NT2/D1 (cell line): ENCODE data around the gene METTL25B.
A peak's percentile ranks its signal among the peaks of the same experiment; 100 is the strongest.
"Not testable (repeated sequence)": the region's sequence is repeated elsewhere in the genome, so short reads cannot be mapped to it uniquely, and the experiment has no call there.

Experiments used
- DNase-seq: peaks from one replicate; pipeline ENCODE4 v3.0.0-alpha.2; 2011; ENCODE audit warnings: low read depth, low spot score
- H3K27me3 ChIP-seq: 2 replicates; pipeline ENCODE4 v1.6.0; 2011; ENCODE audit warnings: mild to moderate bottlenecking; ENCODE audit not compliant: insufficient read length, insufficient read depth
- H3K36me3 ChIP-seq: 2 replicates; pipeline ENCODE4 v1.6.1; 2011; ENCODE audit warnings: mild to moderate bottlenecking, low read length, mixed read lengths; ENCODE audit not compliant: insufficient read depth, insufficient read length
- H3K4me1 ChIP-seq: 2 replicates; pipeline ENCODE4 v1.5.1; 2011; ENCODE audit not compliant: insufficient read depth, insufficient read length
- H3K4me3 ChIP-seq: 2 replicates; pipeline ENCODE4 v1.5.1; 2011; ENCODE audit warnings: low read depth; ENCODE audit not compliant: insufficient read length
- H3K9ac ChIP-seq: 2 replicates; pipeline ENCODE4 v1.6.0; 2011; ENCODE audit warnings: low read depth; ENCODE audit not compliant: insufficient read length
- H3K9me3 ChIP-seq: 2 replicates; pipeline ENCODE4 v1.5.1; 2011; ENCODE audit warnings: mild to moderate bottlenecking, low read length; ENCODE audit not compliant: insufficient read depth
- SUZ12 ChIP-seq: IDR thresholded peaks from 2 replicates; pipeline ENCODE4 v1.6.1; 2011; ENCODE audit not compliant: insufficient read length, insufficient read depth; ENCODE audit errors: extremely low read depth
- YY1 ChIP-seq: IDR thresholded peaks from 2 replicates; pipeline ENCODE4 v1.6.1; 2011; ENCODE audit not compliant: insufficient read length, insufficient read depth
- ZNF274 ChIP-seq: IDR thresholded peaks from 2 replicates; pipeline ENCODE4 v1.6.1; 2011; ENCODE audit warnings: mild to moderate bottlenecking, low read depth, low read length

METTL25B gene

GRCh38 chr1:156760092-156760795, 32.0 kb downstream of the METTL25B start:
- Histone ChIP-seq H3K4me3 (no peak overlapping the region), H3K9me3 (no peaks in the 10 kb centered on the region), H3K4me1 (no peaks in the 10 kb centered on the region), H3K27me3 (no peaks in the 10 kb centered on the region), H3K9ac (no peak overlapping the region), H3K36me3 (no peaks in the 10 kb centered on the region)
- TF ChIP-seq SUZ12: no peak
- TF ChIP-seq YY1: no peak
- no peak for TF ChIP-seq ZNF274
- DNase-seq: no peak

- Histone ChIP-seq H3K4me3 (no peak overlapping the region), H3K9ac (no peak overlapping the region), H3K36me3 (no peaks in the 10 kb centered on the region), H3K27me3 (no peaks in the 10 kb centered on the region), H3K4me1 (no peaks in the 10 kb centered on the region), H3K9me3 (no peaks in the 10 kb centered on the region)
- DNase-seq: no peak
- no peak for TF ChIP-seq YY1
- TF ChIP-seq SUZ12: no peak
- TF ChIP-seq ZNF274: no peak
These were observed 32.5 kb downstream of the METTL25B start for GRCh38 chr1:156760796-156761104.

GRCh38 chr1:156765136-156765535, 36.9 kb downstream of the METTL25B start:
- not testable (repeated sequence) for H3K4me1 ChIP-seq, H3K27me3 ChIP-seq, H3K9ac ChIP-seq, H3K9me3 ChIP-seq, DNase-seq, H3K4me3 ChIP-seq
- peaks cover 15% of the 10 kb centered on the region for H3K36me3 ChIP-seq

- H3K27me3 ChIP-seq: no peaks in the 10 kb centered on the region
- peaks cover 20% of the 10 kb centered on the region for H3K36me3 ChIP-seq
- no peak for DNase-seq
- no peak for TF ChIP-seq SUZ12
- no peak overlapping the region for H3K4me3 ChIP-seq
- no peaks in the 10 kb centered on the region for H3K9me3 ChIP-seq
- H3K4me1 ChIP-seq: peaks cover 7% of the 10 kb centered on the region
- no peak overlapping the region for H3K9ac ChIP-seq
These were observed 37.4 kb downstream of the METTL25B start for GRCh38 chr1:156765666-156766065.

- H3K9ac ChIP-seq: peak overlapping the region; percentile 76
- no peaks in the 10 kb centered on the region for H3K9me3 ChIP-seq
- H3K4me3 ChIP-seq: peak overlapping the region; percentile 50
- peaks cover 7% of the 10 kb centered on the region for H3K4me1 ChIP-seq
- peaks cover 29% of the 10 kb centered on the region for H3K36me3 ChIP-seq
- TF ChIP-seq SUZ12 (no peak), YY1 (no peak), ZNF274 (no peak)
- H3K27me3 ChIP-seq: no peaks in the 10 kb centered on the region
- no peak for DNase-seq
These were observed 38.2 kb downstream of the METTL25B start for GRCh38 chr1:156766298-156767100.

- Histone ChIP-seq H3K4me3 (peak within 1 kb of the TSS; percentile 96), H3K9me3 (no peaks in the 10 kb centered on the region), H3K9ac (peak within 1 kb of the TSS; percentile 98), H3K27me3 (no peaks in the 10 kb centered on the region), H3K36me3 (peaks cover 36% of the 10 kb centered on the region), H3K4me1 (peaks cover 7% of the 10 kb centered on the region)
- DNase-seq: peak; percentile 100
- no peak for TF ChIP-seq SUZ12
- TF ChIP-seq YY1: peak; percentile 90
These were observed 39.0 kb downstream of the METTL25B start, which contains the start of gene PRCC for GRCh38 chr1:156767101-156767878. Gene PRCC, plus strand, starts transcription at chr1:156767535. Its CDS starts 237 bp downstream, at chr1:156767772.
